Stimulated activated memory B cell treated with anti-CD40 and anti-IgM and Interleukin-4, amounts not matched to agents 10 μg/mL and 1 μg/mL and 100 μg/mL, for 72 hours (primary cell): Measurements from ENCODE around the gene SKA2.
A peak's percentile ranks its signal among the peaks of the same experiment; 100 is the strongest.

Experiments used
- ATAC-seq: fragments of 150-1000 bp; cut with Tn5 transposase; 2 replicates; pipeline ENCODE4 v1.10.0; 2021
- H3K27ac Mint-ChIP-seq: one replicate; pipeline ENCODE4 v1.8.0; 2022; ENCODE audit warnings: mild to moderate bottlenecking, mixed read lengths
- H3K27me3 Mint-ChIP-seq: one replicate; pipeline ENCODE4 v1.8.0; 2022; ENCODE audit warnings: mixed read lengths
- H3K36me3 Mint-ChIP-seq: one replicate; pipeline ENCODE4 v1.8.0; 2022; ENCODE audit warnings: mixed read lengths
- H3K4me1 Mint-ChIP-seq: one replicate; pipeline ENCODE4 v1.8.0; 2022; ENCODE audit warnings: mixed read lengths
- H3K4me3 Mint-ChIP-seq: one replicate; pipeline ENCODE4 v1.8.0; 2022; ENCODE audit warnings: mild to moderate bottlenecking, moderate library complexity, mixed read lengths
- H3K9me3 Mint-ChIP-seq: one replicate; pipeline ENCODE4 v1.8.0; 2022; ENCODE audit warnings: mixed read lengths

The SKA2 gene

GRCh38 chr17:59129814-59130213 is 25.2 kb downstream of the SKA2 start:
- H3K27ac Mint-ChIP-seq = no peak overlapping the region
- no peaks in the 10 kb centered on the region for H3K27me3 Mint-ChIP-seq
- no peak for ATAC-seq
- peaks cover 6% of the 10 kb centered on the region for H3K4me1 Mint-ChIP-seq
- H3K4me3 Mint-ChIP-seq = no peak overlapping the region
- peaks cover 19% of the 10 kb centered on the region for H3K36me3 Mint-ChIP-seq
- no peaks in the 10 kb centered on the region for H3K9me3 Mint-ChIP-seq

GRCh38 chr17:59126809-59127417 is 28.1 kb downstream of the SKA2 start:
- no peaks in the 10 kb centered on the region for H3K9me3 Mint-ChIP-seq
- H3K27me3 Mint-ChIP-seq = no peaks in the 10 kb centered on the region
- no peak for ATAC-seq
- H3K4me3 Mint-ChIP-seq = no peak overlapping the region
- H3K36me3 Mint-ChIP-seq = peaks cover 19% of the 10 kb centered on the region
- H3K27ac Mint-ChIP-seq = no peak overlapping the region
- peaks cover 8% of the 10 kb centered on the region for H3K4me1 Mint-ChIP-seq

GRCh38 chr17:59124665-59125064 is 30.3 kb downstream of the SKA2 start:
- Mint-ChIP-seq H3K36me3 (peaks cover 19% of the 10 kb centered on the region), H3K4me3 (no peak overlapping the region), H3K9me3 (no peaks in the 10 kb centered on the region), H3K4me1 (peaks cover 8% of the 10 kb centered on the region), H3K27me3 (no peaks in the 10 kb centered on the region), H3K27ac (no peak overlapping the region)
- ATAC-seq = no peak

GRCh38 chr17:59121901-59122480 is 33.0 kb downstream of the SKA2 start:
- Mint-ChIP-seq H3K4me3 (no peak overlapping the region), H3K36me3 (peaks cover 19% of the 10 kb centered on the region), H3K27ac (no peak overlapping the region), H3K27me3 (no peaks in the 10 kb centered on the region), H3K4me1 (peaks cover 8% of the 10 kb centered on the region), H3K9me3 (no peaks in the 10 kb centered on the region)
- ATAC-seq = no peak

DNA sequence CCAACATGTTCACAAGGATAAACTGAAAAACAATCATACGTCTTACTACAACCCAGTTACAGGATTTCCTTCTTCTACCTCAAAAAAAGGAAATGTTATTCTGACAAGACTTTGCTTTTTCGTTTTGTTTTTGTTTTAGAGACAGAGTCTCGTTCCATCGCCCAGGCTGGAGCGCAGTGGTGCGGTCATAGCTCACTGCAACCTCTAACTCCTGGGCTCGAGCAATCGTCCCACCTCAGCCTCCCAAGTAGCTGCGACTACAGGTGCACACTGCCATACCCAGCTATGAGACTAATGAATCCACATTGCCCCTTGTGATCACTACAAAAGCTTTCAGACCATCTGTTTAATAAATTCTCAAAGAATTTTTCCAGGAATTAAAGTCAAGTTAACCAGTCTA is 39.5 kb downstream of the SKA2 start:
- Mint-ChIP-seq H3K4me3 (no peak overlapping the region), H3K36me3 (peaks cover 26% of the 10 kb centered on the region), H3K27ac (no peak overlapping the region), H3K9me3 (no peaks in the 10 kb centered on the region), H3K27me3 (no peaks in the 10 kb centered on the region), H3K4me1 (no peaks in the 10 kb centered on the region)
- no peak for ATAC-seq

DNA sequence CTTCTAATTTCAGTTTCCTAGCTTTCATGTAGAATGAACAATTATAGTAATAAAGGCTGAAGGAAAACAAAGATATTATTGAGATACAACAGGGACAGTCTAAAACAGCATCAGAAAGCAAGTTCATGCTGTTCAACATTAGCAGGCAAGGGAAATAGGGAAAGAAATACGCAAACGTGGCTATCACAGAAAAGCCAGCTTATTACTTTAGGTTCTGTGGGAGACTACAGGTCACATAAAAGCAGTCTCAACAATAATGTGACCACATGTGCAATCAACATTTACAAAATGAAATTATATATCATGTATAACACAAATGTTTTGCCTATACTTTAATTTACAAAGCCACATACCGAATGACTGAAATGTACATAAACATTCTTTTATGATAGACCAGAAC is 43.4 kb downstream of the SKA2 start:
- H3K27ac Mint-ChIP-seq = no peak overlapping the region
- H3K27me3 Mint-ChIP-seq = no peaks in the 10 kb centered on the region
- H3K9me3 Mint-ChIP-seq = no peaks in the 10 kb centered on the region
- H3K4me1 Mint-ChIP-seq = peaks cover 6% of the 10 kb centered on the region
- no peak overlapping the region for H3K4me3 Mint-ChIP-seq
- no peak for ATAC-seq
- H3K36me3 Mint-ChIP-seq = peaks cover 11% of the 10 kb centered on the region

GRCh38 chr17:59110973-59111372 is 44.0 kb downstream of the SKA2 start:
- H3K27ac Mint-ChIP-seq = no peak overlapping the region
- H3K36me3 Mint-ChIP-seq = peaks cover 11% of the 10 kb centered on the region
- ATAC-seq = no peak
- H3K4me3 Mint-ChIP-seq = no peak overlapping the region
- H3K9me3 Mint-ChIP-seq = no peaks in the 10 kb centered on the region
- H3K4me1 Mint-ChIP-seq = peaks cover 7% of the 10 kb centered on the region
- no peaks in the 10 kb centered on the region for H3K27me3 Mint-ChIP-seq

GRCh38 chr17:59108400-59109102 is 46.4 kb downstream of the SKA2 start:
- H3K27ac Mint-ChIP-seq = no peak overlapping the region
- H3K9me3 Mint-ChIP-seq = no peaks in the 10 kb centered on the region
- no peaks in the 10 kb centered on the region for H3K27me3 Mint-ChIP-seq
- H3K4me1 Mint-ChIP-seq = peaks cover 20% of the 10 kb centered on the region
- peaks cover 17% of the 10 kb centered on the region for H3K36me3 Mint-ChIP-seq
- ATAC-seq = no peak
- no peak overlapping the region for H3K4me3 Mint-ChIP-seq

- Mint-ChIP-seq H3K27ac (peak overlapping the region; percentile 87), H3K9me3 (no peaks in the 10 kb centered on the region), H3K4me3 (peak overlapping the region; percentile 94), H3K27me3 (no peaks in the 10 kb centered on the region), H3K36me3 (peaks cover 17% of the 10 kb centered on the region), H3K4me1 (peaks cover 20% of the 10 kb centered on the region)
- ATAC-seq = no peak
Measured at GRCh38 chr17:59107306-59107670, 47.7 kb downstream of the SKA2 start.

DNA sequence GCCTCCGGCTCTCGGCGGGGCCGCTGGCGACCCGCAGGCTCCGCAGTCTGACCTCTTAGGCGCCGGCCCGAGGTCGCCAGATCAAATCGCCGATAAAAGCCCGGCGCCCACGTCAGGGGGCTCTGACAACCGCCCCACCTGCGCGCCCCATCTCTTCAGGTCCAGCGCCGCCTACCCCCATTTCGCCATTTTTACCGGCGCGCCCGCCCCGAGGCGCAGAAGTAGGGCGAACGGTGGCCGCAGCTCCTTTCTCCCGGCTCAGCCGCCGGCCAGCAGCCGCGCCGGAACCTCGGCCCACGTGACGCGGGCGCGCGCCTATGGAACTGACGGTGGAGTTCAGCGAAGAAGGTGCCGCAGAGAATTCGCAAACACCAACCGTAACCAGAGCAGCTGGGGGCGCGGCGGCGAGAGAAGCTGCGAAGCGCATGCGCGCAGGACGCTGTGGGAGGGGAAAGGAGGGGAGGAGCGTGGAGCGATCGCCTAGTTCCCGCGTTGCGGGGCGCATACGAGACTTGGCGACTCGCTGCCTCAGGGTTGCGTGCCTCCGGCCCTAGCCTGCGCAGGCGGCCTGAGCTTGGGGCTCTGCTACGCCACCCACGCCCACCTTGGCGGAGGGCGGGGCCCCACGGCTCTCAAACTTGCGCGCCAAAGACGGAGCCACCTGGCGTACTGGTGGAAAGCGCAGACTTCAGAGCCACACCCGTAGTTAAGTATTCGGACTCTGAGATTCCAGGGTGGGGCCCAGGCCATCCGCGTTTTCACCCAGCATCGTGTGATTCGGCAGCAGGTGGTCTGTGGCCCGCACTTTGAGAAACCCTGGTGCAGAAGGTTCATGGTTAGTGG is 48.3 kb downstream of the SKA2 start, which contains the start of gene TRIM37:
Gene TRIM37, minus strand, starts transcription at position 418 of the 843 bp plus-strand sequence. CDS start 419 bp downstream, outside the sequence.
- peaks cover 17% of the 10 kb centered on the region for H3K36me3 Mint-ChIP-seq

GRCh38 chr17:59105852-59106462 is 49.0 kb downstream of the SKA2 start:
- peak overlapping the region; percentile 87 for H3K27ac Mint-ChIP-seq
- H3K4me1 Mint-ChIP-seq = peaks cover 31% of the 10 kb centered on the region
- H3K36me3 Mint-ChIP-seq = peaks cover 19% of the 10 kb centered on the region

More for the DNA sequence above, 48.3 kb downstream of the SKA2 start, which contains the start of gene TRIM37:
- peak; percentile 99 for ATAC-seq
- Mint-ChIP-seq H3K9me3 (no peaks in the 10 kb centered on the region), H3K4me3 (peak within 1 kb of the TSS; percentile 94), H3K4me1 (peaks cover 26% of the 10 kb centered on the region), H3K27me3 (no peaks in the 10 kb centered on the region), H3K27ac (peak within 1 kb of the TSS; percentile 87)

DNA sequence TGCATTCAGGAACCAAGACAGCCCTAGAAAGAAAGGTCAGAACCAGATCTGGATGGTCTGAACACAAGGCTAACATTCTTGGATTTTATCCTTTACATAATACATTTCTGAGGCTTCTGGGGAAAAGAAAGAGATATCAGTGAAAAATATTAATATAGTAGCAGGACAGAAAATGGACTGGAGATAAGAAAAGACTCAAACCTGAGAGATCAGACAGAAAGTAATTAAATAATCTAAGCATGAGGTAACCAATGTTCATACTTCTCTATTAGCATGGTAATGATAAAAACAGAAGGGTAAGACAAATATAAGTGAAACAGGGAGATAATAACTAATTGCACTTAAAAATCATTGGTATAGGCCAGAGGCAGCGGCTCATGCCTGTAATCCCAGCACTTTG is 53.8 kb downstream of the SKA2 start:
- no peaks in the 10 kb centered on the region for H3K27me3 Mint-ChIP-seq
- H3K4me3 Mint-ChIP-seq = no peak overlapping the region
- no peak for ATAC-seq
- H3K9me3 Mint-ChIP-seq = peaks cover 4% of the 10 kb centered on the region
- H3K36me3 Mint-ChIP-seq = peaks cover 40% of the 10 kb centered on the region
- H3K27ac Mint-ChIP-seq = no peak overlapping the region
- H3K4me1 Mint-ChIP-seq = peaks cover 36% of the 10 kb centered on the region

More at GRCh38 chr17:59105852-59106462, 49.0 kb downstream of the SKA2 start:
- peak; percentile 71 for ATAC-seq
- H3K27me3 Mint-ChIP-seq = no peaks in the 10 kb centered on the region
- peak overlapping the region; percentile 94 for H3K4me3 Mint-ChIP-seq
- H3K9me3 Mint-ChIP-seq = no peaks in the 10 kb centered on the region

- peaks cover 35% of the 10 kb centered on the region for H3K36me3 Mint-ChIP-seq
- H3K27me3 Mint-ChIP-seq = no peaks in the 10 kb centered on the region
- H3K9me3 Mint-ChIP-seq = peaks cover 4% of the 10 kb centered on the region
- peaks cover 35% of the 10 kb centered on the region for H3K4me1 Mint-ChIP-seq
- no peak overlapping the region for H3K27ac Mint-ChIP-seq
- no peak for ATAC-seq
- H3K4me3 Mint-ChIP-seq = no peak overlapping the region
Measured at GRCh38 chr17:59097876-59098275, 57.1 kb downstream of the SKA2 start.

GRCh38 chr17:59094861-59095530 is 60.0 kb downstream of the SKA2 start:
- Mint-ChIP-seq H3K27ac (no peak overlapping the region), H3K27me3 (no peaks in the 10 kb centered on the region), H3K36me3 (peaks cover 17% of the 10 kb centered on the region), H3K4me3 (no peak overlapping the region), H3K9me3 (peaks cover 4% of the 10 kb centered on the region), H3K4me1 (peaks cover 23% of the 10 kb centered on the region)
- ATAC-seq = no peak
